ENCODE measurements around the gene CEBPA.

The CEBPA gene

DNA sequence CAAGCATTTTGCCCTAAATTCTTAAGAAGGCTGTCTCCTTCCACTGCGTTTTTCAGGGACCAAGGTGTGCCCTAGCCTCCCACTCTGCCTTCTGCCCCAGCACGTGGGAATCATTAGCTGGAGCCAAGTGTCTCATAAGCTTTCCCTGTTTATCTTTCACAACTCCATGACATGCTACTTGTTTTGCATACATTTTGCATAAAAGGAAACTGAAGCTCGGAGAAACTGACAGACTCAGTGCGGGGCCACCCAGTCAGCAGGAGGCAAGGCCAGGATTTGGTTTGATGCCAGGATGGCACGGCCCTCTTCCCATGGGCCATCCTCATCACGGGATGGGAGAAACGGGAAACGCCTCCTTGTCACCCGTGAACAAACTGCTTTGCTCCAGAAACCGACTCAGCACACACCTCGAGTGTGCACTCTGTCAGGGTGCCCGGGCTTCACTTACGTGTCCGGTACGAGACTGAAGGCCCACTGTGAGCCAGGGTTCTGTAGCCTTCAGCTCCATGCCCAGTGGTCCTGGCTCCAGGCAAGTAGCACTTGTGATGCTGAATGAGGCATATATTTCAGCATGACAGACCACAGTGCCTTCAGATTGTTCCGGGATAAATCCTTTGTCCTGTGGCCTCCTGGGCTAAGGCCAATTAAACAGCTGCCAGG lies 9.6 kb downstream of the CEBPA start:
- Histone ChIP-seq H3K27me3 (replicated peaks; ENCODE audit: insufficient read depth, low read length) (peaks cover 85% of the 10 kb centered on the region), H3K4me3 (ENCODE audit: low read length) (no peak overlapping the region), H3K9me3 (replicated peaks; ENCODE audit: insufficient read depth, low read length) (no peaks in the 10 kb centered on the region), H2AFZ (ENCODE audit: low read length) (no peak overlapping the region), H3K36me3 (replicated peaks; ENCODE audit: insufficient read depth, low read length) (no peaks in the 10 kb centered on the region), H3K9ac (ENCODE audit: low read length) (no peak overlapping the region), H3K9me2 (replicated peaks; ENCODE audit: insufficient read depth, low read length) (no peaks in the 10 kb centered on the region), H3K27ac (ENCODE audit: low read length) (no peak overlapping the region), H3K4me2 (ENCODE audit: low read depth, low read length) (no peak overlapping the region), H3F3A (ENCODE audit: insufficient read depth, low read length) (no peaks in the 10 kb centered on the region), H3K79me2 (ENCODE audit: low read length) (no peaks in the 10 kb centered on the region), H3K4me1 (ENCODE audit: low read length) (no peaks in the 10 kb centered on the region), H4K20me1 (ENCODE audit: insufficient read depth, low read length) (no peaks in the 10 kb centered on the region)
- no peak for DNase-seq
- TF ChIP-seq EZH2 (optimal IDR thresholded peaks at IDR 0.05; ENCODE audit: low read depth, low read length): no peak

DNA sequence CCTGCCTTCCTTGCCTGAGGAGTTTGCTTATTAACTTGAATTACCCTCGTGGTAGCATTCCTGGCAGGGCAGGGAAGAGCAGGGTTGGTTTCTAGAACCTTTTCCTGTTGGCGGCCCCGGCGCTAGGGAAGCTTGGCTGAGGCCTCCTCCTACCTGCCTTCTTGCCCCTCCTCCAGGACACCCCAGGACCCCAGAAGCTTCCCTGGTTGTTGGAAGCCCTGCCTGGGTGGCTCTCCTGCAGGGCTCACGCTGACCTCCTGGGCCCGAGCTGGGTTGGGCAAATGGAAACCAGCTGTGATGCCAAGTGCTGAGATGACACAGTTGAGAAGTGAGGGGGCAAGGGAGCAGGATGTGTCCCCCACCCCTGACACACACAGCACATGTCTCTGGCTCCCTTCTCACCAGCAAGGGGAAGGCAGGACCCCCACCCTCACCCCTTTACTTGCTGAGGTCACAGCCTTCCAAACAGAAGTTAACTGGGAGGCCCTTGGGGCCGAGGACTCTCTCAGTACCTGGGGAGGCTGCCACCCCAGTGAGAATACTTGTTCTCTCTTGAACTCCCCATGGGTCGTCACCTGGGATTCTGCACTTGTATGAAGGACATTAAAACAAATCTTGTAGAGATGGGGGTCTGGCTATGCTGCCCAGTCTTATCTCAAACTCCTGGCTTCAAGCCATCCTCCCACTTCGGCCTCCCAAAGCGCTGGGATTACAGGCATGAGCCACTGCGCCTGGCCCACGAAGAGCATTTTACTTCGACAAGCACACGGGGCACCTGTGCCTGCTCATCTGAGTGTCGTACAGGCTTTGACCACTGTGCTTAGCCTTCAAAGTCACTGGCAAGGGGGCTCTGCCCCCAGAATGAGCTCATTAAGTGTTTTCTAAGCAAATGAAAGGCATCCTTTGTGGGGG lies 10.5 kb downstream of the CEBPA start:
- no peaks in the 10 kb centered on the region for H3K4me1 ChIP-seq (ENCODE audit: low read length)
- H3K4me3 ChIP-seq (ENCODE audit: low read length): no peak overlapping the region
- H3K36me3 ChIP-seq (replicated peaks; ENCODE audit: insufficient read depth, low read length): no peaks in the 10 kb centered on the region
- H3K9me3 ChIP-seq (replicated peaks; ENCODE audit: insufficient read depth, low read length): no peaks in the 10 kb centered on the region
- H3K9ac ChIP-seq (ENCODE audit: low read length): no peak overlapping the region
- H3K9me2 ChIP-seq (replicated peaks; ENCODE audit: insufficient read depth, low read length): no peaks in the 10 kb centered on the region
- H3K27me3 ChIP-seq (replicated peaks; ENCODE audit: insufficient read depth, low read length): peaks cover 85% of the 10 kb centered on the region
- no peak overlapping the region for H2AFZ ChIP-seq (ENCODE audit: low read length)
- no peak overlapping the region for H3K4me2 ChIP-seq (ENCODE audit: low read depth, low read length)
- no peaks in the 10 kb centered on the region for H4K20me1 ChIP-seq (ENCODE audit: insufficient read depth, low read length)
- H3K79me2 ChIP-seq (ENCODE audit: low read length): no peaks in the 10 kb centered on the region
- no peak for TF ChIP-seq EZH2phosphoT487 (IDR thresholded peaks at IDR 0.05; ENCODE audit: low read length)
- TF ChIP-seq, protein P1, sequence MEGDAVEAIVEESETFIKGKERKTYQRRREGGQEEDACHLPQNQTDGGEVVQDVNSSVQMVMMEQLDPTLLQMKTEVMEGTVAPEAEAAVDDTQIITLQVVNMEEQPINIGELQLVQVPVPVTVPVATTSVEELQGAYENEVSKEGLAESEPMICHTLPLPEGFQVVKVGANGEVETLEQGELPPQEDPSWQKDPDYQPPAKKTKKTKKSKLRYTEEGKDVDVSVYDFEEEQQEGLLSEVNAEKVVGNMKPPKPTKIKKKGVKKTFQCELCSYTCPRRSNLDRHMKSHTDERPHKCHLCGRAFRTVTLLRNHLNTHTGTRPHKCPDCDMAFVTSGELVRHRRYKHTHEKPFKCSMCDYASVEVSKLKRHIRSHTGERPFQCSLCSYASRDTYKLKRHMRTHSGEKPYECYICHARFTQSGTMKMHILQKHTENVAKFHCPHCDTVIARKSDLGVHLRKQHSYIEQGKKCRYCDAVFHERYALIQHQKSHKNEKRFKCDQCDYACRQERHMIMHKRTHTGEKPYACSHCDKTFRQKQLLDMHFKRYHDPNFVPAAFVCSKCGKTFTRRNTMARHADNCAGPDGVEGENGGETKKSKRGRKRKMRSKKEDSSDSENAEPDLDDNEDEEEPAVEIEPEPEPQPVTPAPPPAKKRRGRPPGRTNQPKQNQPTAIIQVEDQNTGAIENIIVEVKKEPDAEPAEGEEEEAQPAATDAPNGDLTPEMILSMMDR (IDR thresholded peaks at IDR 0.05; ENCODE audit: low read length): no peak
- no peak for TF ChIP-seq EZH2 (optimal IDR thresholded peaks at IDR 0.05; ENCODE audit: low read depth, low read length)
- no peaks in the 10 kb centered on the region for H3F3A ChIP-seq (ENCODE audit: insufficient read depth, low read length)
- DNase-seq: no peak
- H3K27ac ChIP-seq (ENCODE audit: low read length): no peak overlapping the region

DNA sequence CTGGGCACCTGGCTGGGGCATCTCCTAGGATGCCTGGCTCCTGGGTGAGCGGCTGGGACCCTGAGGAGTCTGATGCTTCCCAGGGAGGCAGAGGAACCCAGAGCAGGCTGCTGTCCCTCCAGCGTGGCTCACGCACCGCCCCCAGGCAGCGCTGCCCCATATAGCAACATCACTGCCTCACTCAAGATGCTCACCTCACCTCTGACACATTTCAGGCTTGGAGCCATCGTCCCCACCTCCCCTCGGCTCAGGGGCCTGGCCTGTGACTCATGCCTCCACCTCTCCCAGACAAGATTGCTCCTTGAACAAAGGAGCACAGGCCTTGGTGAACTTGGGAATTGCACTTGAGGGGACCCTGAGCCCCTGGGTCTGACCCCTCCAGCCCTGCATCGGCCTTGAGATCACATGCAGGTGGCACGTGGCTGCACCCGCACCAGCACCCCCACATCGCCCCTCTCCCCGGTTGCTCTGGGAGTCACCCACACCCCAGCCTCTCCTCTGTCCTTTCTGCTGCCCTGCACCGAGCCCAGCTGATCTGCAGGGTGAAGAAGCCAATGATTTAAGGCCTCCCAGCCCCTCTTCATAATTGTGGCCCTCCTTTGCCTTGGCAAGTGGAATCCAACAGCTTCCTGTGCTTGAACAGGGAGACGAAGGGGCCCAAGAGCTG lies 11.2 kb downstream of the CEBPA start:
- no peak overlapping the region for H3K9ac ChIP-seq (ENCODE audit: low read length)
- no peaks in the 10 kb centered on the region for H3K4me1 ChIP-seq (ENCODE audit: low read length)
- no peaks in the 10 kb centered on the region for H4K20me1 ChIP-seq (ENCODE audit: insufficient read depth, low read length)
- H3K4me2 ChIP-seq (ENCODE audit: low read depth, low read length): no peak overlapping the region
- no peaks in the 10 kb centered on the region for H3K36me3 ChIP-seq (replicated peaks; ENCODE audit: insufficient read depth, low read length)
- no peak overlapping the region for H3K27ac ChIP-seq (ENCODE audit: low read length)
- DNase-seq: no peak
- H3K79me2 ChIP-seq (ENCODE audit: low read length): no peaks in the 10 kb centered on the region
- no peaks in the 10 kb centered on the region for H3F3A ChIP-seq (ENCODE audit: insufficient read depth, low read length)
- H3K9me3 ChIP-seq (replicated peaks; ENCODE audit: insufficient read depth, low read length): no peaks in the 10 kb centered on the region
- TF ChIP-seq EZH2phosphoT487 (IDR thresholded peaks at IDR 0.05; ENCODE audit: low read length) (no peak), EZH2 (optimal IDR thresholded peaks at IDR 0.05; ENCODE audit: low read depth, low read length) (no peak)
- TF ChIP-seq, protein P1 (IDR thresholded peaks at IDR 0.05; ENCODE audit: low read length): no peak
- H3K27me3 ChIP-seq (replicated peaks; ENCODE audit: insufficient read depth, low read length): peaks cover 86% of the 10 kb centered on the region
- H2AFZ ChIP-seq (ENCODE audit: low read length): no peak overlapping the region
- H3K9me2 ChIP-seq (replicated peaks; ENCODE audit: insufficient read depth, low read length): no peaks in the 10 kb centered on the region
- no peak overlapping the region for H3K4me3 ChIP-seq (ENCODE audit: low read length)
